H9 (cell line): ENCODE results near the gene NRG3. TPM values are rescaled to one million over a fixed set of nuclear protein-coding genes. Genes with fewer than 3 reads are reported as not detected.

Experiments
- DNase-seq: peaks from one replicate; pipeline ENCODE4 v3.0.0-alpha.2; 2017
- H2AFZ ChIP-seq: one replicate; pipeline ENCODE4 v1.6.1; 2013; ENCODE audit warnings: mild to moderate bottlenecking, low read length, control low read depth, moderate library complexity
- H2AK5ac ChIP-seq: 2 replicates; pipeline ENCODE4 v1.6.1; 2013; ENCODE audit warnings: low read length, control low read depth, mixed read lengths; ENCODE audit not compliant: insufficient read length
- H2BK120ac ChIP-seq: one replicate; pipeline ENCODE4 v1.6.1; 2013; ENCODE audit warnings: low read depth, mild to moderate bottlenecking, low read length, control low read depth, inconsistent platforms; ENCODE audit not compliant: poor library complexity, severe bottlenecking
- H2BK12ac ChIP-seq: 2 replicates; pipeline ENCODE4 v1.6.1; 2013; ENCODE audit warnings: low read length, control low read depth, mixed read lengths, low read depth; ENCODE audit not compliant: insufficient read length
- H2BK15ac ChIP-seq: 2 replicates; pipeline ENCODE4 v1.6.1; 2013; ENCODE audit warnings: low read depth, low read length, control low read depth
- H2BK20ac ChIP-seq: one replicate; pipeline ENCODE4 v1.6.1; 2013; ENCODE audit warnings: low read depth, mild to moderate bottlenecking, low read length, control low read depth, inconsistent platforms; ENCODE audit not compliant: poor library complexity, severe bottlenecking
- H2BK5ac ChIP-seq: 2 replicates; pipeline ENCODE4 v1.6.1; 2013; ENCODE audit warnings: low read length, control low read depth, mixed read lengths; ENCODE audit not compliant: insufficient read length
- H3K14ac ChIP-seq: 2 replicates; pipeline ENCODE4 v1.6.1; 2013; ENCODE audit warnings: low read length, control low read depth; ENCODE audit not compliant: insufficient read depth
- H3K18ac ChIP-seq: 2 replicates; pipeline ENCODE4 v1.6.1; 2013; ENCODE audit warnings: low read depth, mild to moderate bottlenecking, mixed read lengths, low read length, control low read depth; ENCODE audit not compliant: insufficient read length
- H3K23ac ChIP-seq: 2 replicates; pipeline ENCODE4 v1.6.1; 2013; ENCODE audit warnings: low read length, control low read depth, mixed read lengths, low read depth; ENCODE audit not compliant: insufficient read length
- H3K23me2 ChIP-seq: 2 replicates; pipeline ENCODE4 v1.6.1; 2013; ENCODE audit warnings: low read depth, mild to moderate bottlenecking, mixed read lengths, low read length, control low read depth; ENCODE audit not compliant: insufficient read length, poor library complexity, severe bottlenecking
- H3K27ac ChIP-seq: 2 replicates; pipeline ENCODE4 v1.5.1; 2013; ENCODE audit warnings: low read length, control low read depth, mixed read lengths, low read depth; ENCODE audit not compliant: insufficient read length
- H3K27me3 ChIP-seq: 2 replicates; pipeline ENCODE4 v1.6.1; 2013; ENCODE audit warnings: low read length, control low read depth, inconsistent platforms; ENCODE audit not compliant: insufficient read depth
- H3K4ac ChIP-seq: 2 replicates; pipeline ENCODE4 v1.6.1; 2013; ENCODE audit warnings: low read depth, mild to moderate bottlenecking, control low read depth, inconsistent platforms, low read length, moderate library complexity
- H3K4me1 ChIP-seq: 2 replicates; pipeline ENCODE4 v1.6.1; 2013; ENCODE audit warnings: low read length, control low read depth, inconsistent platforms; ENCODE audit not compliant: insufficient read depth
- H3K4me2 ChIP-seq: 2 replicates; pipeline ENCODE4 v1.6.1; 2013; ENCODE audit warnings: low read length, control low read depth, mixed read lengths; ENCODE audit not compliant: insufficient read length, insufficient read depth
- H3K56ac ChIP-seq: 2 replicates; pipeline ENCODE4 v1.6.1; 2013; ENCODE audit warnings: low read depth, mild to moderate bottlenecking, mixed read lengths, low read length, control low read depth; ENCODE audit not compliant: insufficient read length
- H3K79me1 ChIP-seq: 2 replicates; pipeline ENCODE4 v1.6.1; 2013; ENCODE audit warnings: low read depth, mild to moderate bottlenecking, moderate library complexity, low read length, control low read depth, inconsistent platforms; ENCODE audit not compliant: insufficient read depth, poor library complexity, severe bottlenecking
- H3K79me2 ChIP-seq: 2 replicates; pipeline ENCODE4 v1.6.1; 2013; ENCODE audit warnings: low read length, control low read depth, inconsistent platforms; ENCODE audit not compliant: insufficient read depth
- H3K9ac ChIP-seq: 2 replicates; pipeline ENCODE4 v1.6.1; 2013; ENCODE audit warnings: low read length, control low read depth, mixed read lengths; ENCODE audit not compliant: insufficient read length; ENCODE audit errors: extremely low read depth
- H3K9me3 ChIP-seq: one replicate; pipeline ENCODE4 v1.6.1; 2013; ENCODE audit warnings: low read depth, low read length, inconsistent platforms; ENCODE audit not compliant: control insufficient read depth
- H3T11ph ChIP-seq: one replicate; pipeline ENCODE4 v1.6.1; 2013; ENCODE audit warnings: mild to moderate bottlenecking, low read length, control low read depth, inconsistent platforms
- H4K20me1 ChIP-seq: one replicate; pipeline ENCODE4 v1.6.1; 2013; ENCODE audit not compliant: control insufficient read depth, insufficient read length, insufficient read depth
- H4K5ac ChIP-seq: 2 replicates; pipeline ENCODE4 v1.6.1; 2013; ENCODE audit warnings: low read depth, mild to moderate bottlenecking, mixed read lengths, low read length, control low read depth; ENCODE audit not compliant: insufficient read length
- H4K8ac ChIP-seq: replicated peaks from 2 replicates; pipeline ENCODE4 v1.6.1; 2013; ENCODE audit warnings: low read length, control low read depth, mixed read lengths, low read depth; ENCODE audit not compliant: insufficient read length
- H4K91ac ChIP-seq: 2 replicates; pipeline ENCODE4 v1.6.1; 2013; ENCODE audit warnings: low read depth, mild to moderate bottlenecking, moderate library complexity, mixed read lengths, low read length, control low read depth; ENCODE audit not compliant: insufficient read length
- H3K27ac Mint-ChIP-seq, 3 experiments: 2 replicates in 2 of 3; 3 replicates in 1 of 3; pipeline ENCODE4 v1.8.0; 2020 to 2021; ENCODE audit warnings: mixed read lengths in 3 of 3, mild to moderate bottlenecking in 1 of 3, moderate library complexity in 1 of 3
- H3K27me3 Mint-ChIP-seq: 2 replicates; pipeline ENCODE4 v1.8.0; 2021; ENCODE audit warnings: low read depth, mild to moderate bottlenecking, moderate library complexity, mixed read lengths
- H3K36me3 Mint-ChIP-seq, 3 experiments: 2 replicates in 2 of 3; 3 replicates in 1 of 3; pipeline ENCODE4 v1.8.0; 2020 to 2021; ENCODE audit warnings: low read depth in 3 of 3, mixed read lengths in 3 of 3; ENCODE audit not compliant: insufficient read depth in 1 of 3
- H3K4me1 Mint-ChIP-seq, 2 experiments: 2 replicates each; pipeline ENCODE4 v1.8.0; 2020; ENCODE audit warnings: mixed read lengths in 2 of 2
- H3K4me3 Mint-ChIP-seq, 2 experiments: 2 replicates in 1 of 2; 3 replicates in 1 of 2; pipeline ENCODE4 v1.8.0; 2020 to 2021; ENCODE audit warnings: mild to moderate bottlenecking in 2 of 2, mixed read lengths in 2 of 2, moderate library complexity in 1 of 2
- H3K9me3 Mint-ChIP-seq, 2 experiments: 2 replicates in 1 of 2; 3 replicates in 1 of 2; pipeline ENCODE4 v1.8.0; 2020; ENCODE audit warnings: mild to moderate bottlenecking in 2 of 2, mixed read lengths in 2 of 2, moderate library complexity in 1 of 2
- WGBS: extraction: QIAGEN DNeasy Blood & Tissue Kit; methylation state at CpG from one replicate; pipeline ENCODE4 v1.1.7; 2013; ENCODE audit warnings: missing lambda C conversion rate, low lambda C conversion rate, mixed read lengths; ENCODE audit not compliant: insufficient read length; ENCODE audit errors: extremely low coverage; 5-methylcytosine and 5-hydroxymethylcytosine counted together
- total RNA-seq: library from RNA; stranded (reverse); gene quantifications from 2 replicates; pipeline ENCODE4 v1.2.1, GENCODE V29; 2021
- TF ChIP-seq, protein P1 (sequence below): fragments of 200-600 bp; sonication (generic); conservative IDR thresholded peaks from 3 replicates; pipeline ENCODE4 v1.8.0; 2021; ENCODE audit warnings: antibody characterized with exemption, mild to moderate bottlenecking

NRG3 gene
- total RNA-seq, 1 experiment from 2014 or later, result 1.6 TPM

DNA sequence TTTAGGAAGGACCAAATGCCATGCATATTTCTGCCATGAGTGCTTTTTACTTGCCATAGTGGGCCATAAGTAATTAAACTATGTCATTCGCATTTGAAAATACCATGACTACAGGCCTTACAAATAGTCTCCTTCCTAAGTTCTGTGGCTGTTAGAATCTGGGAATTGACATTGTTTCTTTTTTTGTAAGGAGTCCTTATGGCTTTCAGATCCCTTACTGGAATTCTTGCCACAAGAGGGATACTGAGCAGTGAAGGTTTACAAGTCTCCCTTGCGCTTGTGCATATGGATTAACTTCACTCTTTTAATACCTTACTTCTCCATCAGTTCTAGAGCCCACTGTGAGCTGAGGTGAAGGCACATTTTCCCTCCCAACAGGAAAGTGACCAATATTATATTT lies 166.0 kb downstream of the NRG3 start:
- peaks cover 1% of the 10 kb centered on the region; the same call in 1 of the 2 replicates for H3K27me3 Mint-ChIP-seq
- no peak overlapping the region for H3K27ac Mint-ChIP-seq

More for the DNA sequence above, 166.0 kb downstream of the NRG3 start:
- no peak overlapping the region for H3K9ac ChIP-seq
- Mint-ChIP-seq H3K4me1 (peaks cover 8 to 9% of the 10 kb centered on the region in 2 experiments), H3K9me3 (peaks cover 0 to 2% of the 10 kb centered on the region in 2 experiments; a peak in 2 of 5 replicates), H3K4me3 (no peak overlapping the region), H3K36me3 (peaks cover 0 to 2% (median 0%) of the 10 kb centered on the region in 3 experiments; a peak in 2 of 7 replicates)
- no peak overlapping the region for H2AFZ ChIP-seq
- no peak for DNase-seq
- H2BK15ac ChIP-seq, result no peak overlapping the region
- no peak overlapping the region for H3K23ac ChIP-seq
- no peak overlapping the region for H3K18ac ChIP-seq
- no peak overlapping the region for H2BK120ac ChIP-seq
- no CpG with 5 or more reads among the region's 2 CpGs for WGBS
- no peak overlapping the region for H3K56ac ChIP-seq
- H3K9me3 ChIP-seq, result no peaks in the 10 kb centered on the region
- TF ChIP-seq, protein P1, sequence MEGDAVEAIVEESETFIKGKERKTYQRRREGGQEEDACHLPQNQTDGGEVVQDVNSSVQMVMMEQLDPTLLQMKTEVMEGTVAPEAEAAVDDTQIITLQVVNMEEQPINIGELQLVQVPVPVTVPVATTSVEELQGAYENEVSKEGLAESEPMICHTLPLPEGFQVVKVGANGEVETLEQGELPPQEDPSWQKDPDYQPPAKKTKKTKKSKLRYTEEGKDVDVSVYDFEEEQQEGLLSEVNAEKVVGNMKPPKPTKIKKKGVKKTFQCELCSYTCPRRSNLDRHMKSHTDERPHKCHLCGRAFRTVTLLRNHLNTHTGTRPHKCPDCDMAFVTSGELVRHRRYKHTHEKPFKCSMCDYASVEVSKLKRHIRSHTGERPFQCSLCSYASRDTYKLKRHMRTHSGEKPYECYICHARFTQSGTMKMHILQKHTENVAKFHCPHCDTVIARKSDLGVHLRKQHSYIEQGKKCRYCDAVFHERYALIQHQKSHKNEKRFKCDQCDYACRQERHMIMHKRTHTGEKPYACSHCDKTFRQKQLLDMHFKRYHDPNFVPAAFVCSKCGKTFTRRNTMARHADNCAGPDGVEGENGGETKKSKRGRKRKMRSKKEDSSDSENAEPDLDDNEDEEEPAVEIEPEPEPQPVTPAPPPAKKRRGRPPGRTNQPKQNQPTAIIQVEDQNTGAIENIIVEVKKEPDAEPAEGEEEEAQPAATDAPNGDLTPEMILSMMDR, result peak; percentile 62; the same call in 2 of the 3 replicates
- no peak overlapping the region for H2AK5ac ChIP-seq
- no peak overlapping the region for H3T11ph ChIP-seq
- no peak overlapping the region for H2BK20ac ChIP-seq
- no peak overlapping the region for H3K4me2 ChIP-seq
- no peak overlapping the region for H2BK5ac ChIP-seq
- H3K27ac ChIP-seq, result no peak overlapping the region
- H4K5ac ChIP-seq, result no peak overlapping the region
- H3K4ac ChIP-seq, result no peak overlapping the region
- no peaks in the 10 kb centered on the region for H3K23me2 ChIP-seq
- H4K91ac ChIP-seq, result no peak overlapping the region
- H3K79me2 ChIP-seq, result no peaks in the 10 kb centered on the region
- H2BK12ac ChIP-seq, result no peak overlapping the region
- H3K79me1 ChIP-seq, result no peaks in the 10 kb centered on the region
- no peaks in the 10 kb centered on the region for H4K20me1 ChIP-seq
- no peaks in the 10 kb centered on the region for H3K27me3 ChIP-seq
- H4K8ac ChIP-seq, result no peak overlapping the region
- H3K14ac ChIP-seq, result no peak overlapping the region
- peaks cover 3% of the 10 kb centered on the region; the same call in 1 of the 2 replicates for H3K4me1 ChIP-seq
